Sigmoid colon (tissue), 7 donors: ENCODE data around the gene CIDEB. TPM values are rescaled to one million over a fixed set of nuclear protein-coding genes. Genes with fewer than 3 reads are reported as not detected.

Source experiments
- DNase-seq: peaks from one replicate; pipeline ENCODE4 v3.0.0-alpha.2; 2019
- H3K27ac ChIP-seq, 4 donors: fragments of 200-600 bp; sonication (generic); one replicate each; pipeline ENCODE4 v1.5.1; 2016 to 2019; ENCODE audit warnings: mild to moderate bottlenecking in 1 of 4
- H3K27me3 ChIP-seq, 3 donors: fragments of 200-600 bp; sonication (generic); one replicate each; pipeline ENCODE4 v1.5.1; 2019; ENCODE audit warnings: mild to moderate bottlenecking in 1 of 3
- H3K36me3 ChIP-seq, 4 donors: fragments of 200-600 bp; sonication (generic); one replicate each; pipeline ENCODE4 v1.5.1; 2016 to 2019
- H3K4me1 ChIP-seq, 4 donors: fragments of 200-600 bp; sonication (generic); one replicate each; pipeline ENCODE4 v1.5.1; 2017 to 2019
- H3K4me3 ChIP-seq, 4 donors: fragments of 200-600 bp; sonication (generic); one replicate each; pipeline ENCODE4 v1.5.1; 2017 to 2019; ENCODE audit warnings: mild to moderate bottlenecking in 2 of 4, moderate library complexity in 1 of 4
- H3K9me3 ChIP-seq, 4 donors: fragments of 200-600 bp in 3 of 4; sonication (generic) in 3 of 4; one replicate each; pipeline versions ENCODE4 v1.5.1 to v1.6.1; 2013 to 2019
- EP300 ChIP-seq, 4 donors: sonication (generic); formaldehyde crosslinking; IDR thresholded peaks; one replicate each; pipeline ENCODE4 v1.6.1; 2017; ENCODE audit warnings: antibody characterized with exemption in 4 of 4
- POLR2A ChIP-seq, 2 donors: fragments of 450-650 bp; IDR thresholded peaks; one replicate each; pipeline ENCODE4 v1.6.1; 2016; ENCODE audit warnings: antibody characterized with exemption in 2 of 2, mild to moderate bottlenecking in 2 of 2, moderate library complexity in 2 of 2
- POLR2AphosphoS5 ChIP-seq, 4 donors: sonication (generic); formaldehyde crosslinking; IDR thresholded peaks; one replicate each; pipeline ENCODE4 v1.6.1; 2017; ENCODE audit warnings: antibody characterized with exemption in 4 of 4
- WGBS, 2 donors: extraction: QIAGEN DNeasy Blood & Tissue Kit; methylation state at CpG; one replicate each; pipeline ENCODE4 v1.1.7; 2013; 5-methylcytosine and 5-hydroxymethylcytosine counted together
- intact Hi-C: fragments of 100-400 bp; cut with DNase I; formaldehyde crosslinking; loops from one replicate; pipeline ENCODE4 v1.15.1; 2023
- polyA plus RNA-seq, 3 donors: library from polyadenylated mRNA; stranded (reverse); fragments of 200-250 nt; gene quantifications; one replicate each; pipeline ENCODE4 v1.2.3, GENCODE V29; 2013
- small RNA-seq, 3 donors: library from RNA; depleted of rRNA; stranded (forward); fragments of <200 nt; gene quantifications; one replicate each; pipeline ENCODE3, GENCODE V24; 2016
- total RNA-seq, 4 donors: library from RNA; depleted of rRNA; stranded (reverse); fragments of >200 nt; gene quantifications; one replicate each; pipeline ENCODE4 v1.1.0, GENCODE V29; 2016
- TF ChIP-seq, protein P1 (sequence below), 4 experiments: fragments of 450-650 bp in 3 of 4; fragments of 200-600 bp in 1 of 4; IDR thresholded peaks; one replicate each; pipeline ENCODE4 v1.5.1; 2016 to 2019; ENCODE audit warnings: antibody characterized with exemption in 4 of 4, mild to moderate bottlenecking in 3 of 4, moderate library complexity in 2 of 4
- donor health status: healthy with polysubstance abuse.
- donor health status: Bipolar disorder and iron deficiency.
- donor health status: healthy.

CIDEB gene
- total and polyA plus RNA-seq, 7 donors = 4.7 to 9.5 (median 7.8) TPM

DNA sequence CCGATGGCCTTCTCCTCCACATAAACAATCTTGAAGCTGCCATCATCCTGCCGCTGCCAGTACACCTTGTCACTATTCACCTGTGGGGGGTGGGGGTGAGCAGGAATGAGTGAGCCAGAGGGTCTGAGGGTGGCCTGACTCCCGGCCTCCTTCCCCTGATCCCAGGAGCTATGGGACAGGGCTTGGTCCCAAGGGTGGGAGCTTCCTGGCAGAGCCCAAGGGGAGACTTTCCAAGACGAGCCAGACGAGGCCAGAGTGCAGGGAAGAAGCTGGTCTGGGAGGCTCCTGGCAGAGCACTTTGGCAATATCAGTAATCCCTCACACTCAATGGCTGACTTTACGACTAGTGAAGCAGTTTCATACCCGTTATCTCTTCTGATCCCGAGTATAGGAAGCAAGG is 52.3 kb downstream of the CIDEB start:
- Histone ChIP-seq H3K27me3 (no peaks in the 10 kb centered on the region), H3K9me3 (no peaks in the 10 kb centered on the region), H3K4me1 (no peaks in the 10 kb centered on the region), H3K36me3 (no peaks in the 10 kb centered on the region), H3K27ac (no peak overlapping the region), H3K4me3 (no peak overlapping the region)
- no peak for DNase-seq
- TF ChIP-seq POLR2A (IDR thresholded peaks at IDR 0.05) = no peak
- TF ChIP-seq EP300 (IDR thresholded peaks at IDR 0.05) = no peak
- TF ChIP-seq, protein P1, sequence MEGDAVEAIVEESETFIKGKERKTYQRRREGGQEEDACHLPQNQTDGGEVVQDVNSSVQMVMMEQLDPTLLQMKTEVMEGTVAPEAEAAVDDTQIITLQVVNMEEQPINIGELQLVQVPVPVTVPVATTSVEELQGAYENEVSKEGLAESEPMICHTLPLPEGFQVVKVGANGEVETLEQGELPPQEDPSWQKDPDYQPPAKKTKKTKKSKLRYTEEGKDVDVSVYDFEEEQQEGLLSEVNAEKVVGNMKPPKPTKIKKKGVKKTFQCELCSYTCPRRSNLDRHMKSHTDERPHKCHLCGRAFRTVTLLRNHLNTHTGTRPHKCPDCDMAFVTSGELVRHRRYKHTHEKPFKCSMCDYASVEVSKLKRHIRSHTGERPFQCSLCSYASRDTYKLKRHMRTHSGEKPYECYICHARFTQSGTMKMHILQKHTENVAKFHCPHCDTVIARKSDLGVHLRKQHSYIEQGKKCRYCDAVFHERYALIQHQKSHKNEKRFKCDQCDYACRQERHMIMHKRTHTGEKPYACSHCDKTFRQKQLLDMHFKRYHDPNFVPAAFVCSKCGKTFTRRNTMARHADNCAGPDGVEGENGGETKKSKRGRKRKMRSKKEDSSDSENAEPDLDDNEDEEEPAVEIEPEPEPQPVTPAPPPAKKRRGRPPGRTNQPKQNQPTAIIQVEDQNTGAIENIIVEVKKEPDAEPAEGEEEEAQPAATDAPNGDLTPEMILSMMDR (IDR thresholded peaks at IDR 0.05) = no peak
- TF ChIP-seq POLR2AphosphoS5 (IDR thresholded peaks at IDR 0.05) = no peak
- intact Hi-C loops = no loop called here
- WGBS, 2 donors = 90% methylated on average over 8 of the region's 8 CpGs

Small RNA genes lying within 50 kb of the gene (small RNA-seq; reads per million reads assigned to genes)
- 0 reads per million in 3 donors for gene RF00026

Other genes with a start within 250 kb of the CIDEB start
Only the 30 nearest of the 33 such genes appear.
- gene DCAF11, start 193.2 kb downstream of the CIDEB start, total RNA-seq = 10 to 100 TPM; 37.7 to 82.9 (median 54.8) TPM
- 10 to 100 TPM; 70.9 to 79.8 (median 75.1) TPM for gene DCAF11, start 193.2 kb downstream of the CIDEB start, polyA plus RNA-seq
- gene NRL, start 193.0 kb downstream of the CIDEB start, total RNA-seq = 1 to 10 TPM in 2 of 4 donors, under 1 TPM in 2; 0.71 to 2.2 (median 1.4) TPM
- 1 to 10 TPM; 1.2 to 2.9 (median 1.8) TPM for gene NRL, start 193.0 kb downstream of the CIDEB start, polyA plus RNA-seq
- under 1 TPM in 1 of 4 donors, not detected in 3; 0.33 TPM for gene FITM1, start 177.3 kb downstream of the CIDEB start, total RNA-seq
- gene FITM1, start 177.3 kb downstream of the CIDEB start, polyA plus RNA-seq = 1 to 10 TPM in 1 of 3 donors, not detected in 2; 1.8 TPM
- gene PSME1, start 171.8 kb downstream of the CIDEB start, total RNA-seq = 100 to 1,000 TPM; 129 to 186 (median 152) TPM
- 100 to 1,000 TPM; 309 to 438 (median 416) TPM for gene PSME1, start 171.8 kb downstream of the CIDEB start, polyA plus RNA-seq
- gene EMC9, start 166.4 kb downstream of the CIDEB start, total RNA-seq = 10 to 100 TPM in 3 of 4 donors, 1 to 10 TPM in 1; 5.0 to 20.9 (median 12.9) TPM
- 10 to 100 TPM; 20.6 to 37.2 (median 30.8) TPM for gene EMC9, start 166.4 kb downstream of the CIDEB start, polyA plus RNA-seq
- 10 to 100 TPM; 26.2 to 43.5 (median 34.5) TPM for gene PSME2, start 161.4 kb downstream of the CIDEB start, total RNA-seq
- gene PSME2, start 161.4 kb downstream of the CIDEB start, polyA plus RNA-seq = 100 to 1,000 TPM; 228 to 485 (median 356) TPM
- gene RNF31, start 160.5 kb downstream of the CIDEB start, total RNA-seq = 10 to 100 TPM; 20.2 to 38.4 (median 29.7) TPM
- gene RNF31, start 160.5 kb downstream of the CIDEB start, polyA plus RNA-seq = 10 to 100 TPM; 13.6 to 57.8 (median 37.8) TPM
- gene IRF9, start 146.7 kb downstream of the CIDEB start, total RNA-seq = 100 to 1,000 TPM in 1 of 4 donors, 10 to 100 TPM in 3; 54.6 to 103 (median 56.1) TPM
- 100 to 1,000 TPM in 1 of 3 donors, 10 to 100 TPM in 2; 46.2 to 115 (median 51.8) TPM for gene IRF9, start 146.7 kb downstream of the CIDEB start, polyA plus RNA-seq
- 10 to 100 TPM in 2 of 4 donors, 1 to 10 TPM in 2; 4.6 to 24.1 (median 8.3) TPM for gene REC8, start 135.9 kb downstream of the CIDEB start, total RNA-seq
- 10 to 100 TPM in 1 of 3 donors, 1 to 10 TPM in 2; 1.8 to 21.7 (median 2.5) TPM for gene REC8, start 135.9 kb downstream of the CIDEB start, polyA plus RNA-seq
- 10 to 100 TPM; 11.0 to 37.1 (median 13.2) TPM for gene IPO4, start 119.2 kb downstream of the CIDEB start, total RNA-seq
- 10 to 100 TPM in 1 of 3 donors, 1 to 10 TPM in 2; 3.0 to 24.4 (median 5.4) TPM for gene IPO4, start 119.2 kb downstream of the CIDEB start, polyA plus RNA-seq
- gene TM9SF1, start 112.5 kb downstream of the CIDEB start, total RNA-seq = 10 to 100 TPM; 29.6 to 36.9 (median 34.7) TPM
- 10 to 100 TPM in 2 of 3 donors, 1 to 10 TPM in 1; 7.9 to 37.2 (median 10.8) TPM for gene TM9SF1, start 112.5 kb downstream of the CIDEB start, polyA plus RNA-seq
- gene TSSK4, start 102.3 kb downstream of the CIDEB start, total RNA-seq = under 1 TPM in 1 of 4 donors, not detected in 3; 0.66 TPM
- under 1 TPM in 1 of 3 donors, not detected in 2; 0.22 TPM for gene TSSK4, start 102.3 kb downstream of the CIDEB start, polyA plus RNA-seq
- 100 to 1,000 TPM in 2 of 4 donors, 10 to 100 TPM in 2; 65.6 to 149 (median 102) TPM for gene CHMP4A, start 94.5 kb downstream of the CIDEB start, total RNA-seq
- gene CHMP4A, start 94.5 kb downstream of the CIDEB start, polyA plus RNA-seq = 100 to 1,000 TPM in 2 of 3 donors, 10 to 100 TPM in 1; 81.6 to 116 (median 109) TPM
- 10 to 100 TPM; 22.4 to 31.7 (median 26.5) TPM for gene MDP1, start 91.9 kb downstream of the CIDEB start, total RNA-seq
- 10 to 100 TPM; 15.1 to 34.2 (median 28.8) TPM for gene MDP1, start 91.9 kb downstream of the CIDEB start, polyA plus RNA-seq
- gene NEDD8, start 75.6 kb downstream of the CIDEB start, total RNA-seq = 100 to 1,000 TPM; 104 to 217 (median 189) TPM
- gene NEDD8, start 75.6 kb downstream of the CIDEB start, polyA plus RNA-seq = 100 to 1,000 TPM; 204 to 243 (median 221) TPM
- gene GMPR2, start 75.0 kb downstream of the CIDEB start, total RNA-seq = 10 to 100 TPM; 44.3 to 63.9 (median 48.3) TPM
- 10 to 100 TPM; 56.5 to 97.1 (median 58.9) TPM for gene GMPR2, start 75.0 kb downstream of the CIDEB start, polyA plus RNA-seq
- 10 to 100 TPM; 36.6 to 55.3 (median 50.1) TPM for gene TINF2, start 65.4 kb downstream of the CIDEB start, total RNA-seq
- 10 to 100 TPM; 41.4 to 54.1 (median 43.5) TPM for gene TINF2, start 65.4 kb downstream of the CIDEB start, polyA plus RNA-seq
- gene TGM1, start 44.8 kb downstream of the CIDEB start, total RNA-seq = 1 to 10 TPM in 2 of 4 donors, under 1 TPM in 1, not detected in 1; 0.33 to 1.1 (median 1.1) TPM
- gene TGM1, start 44.8 kb downstream of the CIDEB start, polyA plus RNA-seq = 1 to 10 TPM in 1 of 3 donors, under 1 TPM in 2; 0.60 to 2.7 (median 0.69) TPM
- gene RABGGTA, start 36.4 kb downstream of the CIDEB start, total RNA-seq = 10 to 100 TPM; 14.0 to 25.2 (median 20.0) TPM
- gene RABGGTA, start 36.4 kb downstream of the CIDEB start, polyA plus RNA-seq = 10 to 100 TPM; 27.3 to 32.4 (median 31.9) TPM
- 10 to 100 TPM; 13.9 to 34.6 (median 29.3) TPM for gene DHRS1, start 8.2 kb downstream of the CIDEB start, total RNA-seq
- gene DHRS1, start 8.2 kb downstream of the CIDEB start, polyA plus RNA-seq = 10 to 100 TPM; 39.6 to 56.6 (median 40.8) TPM
- gene NOP9, start 8.1 kb downstream of the CIDEB start, total RNA-seq = 10 to 100 TPM; 12.8 to 16.8 (median 14.9) TPM
- gene NOP9, start 8.1 kb downstream of the CIDEB start, polyA plus RNA-seq = 10 to 100 TPM in 2 of 3 donors, 1 to 10 TPM in 1; 7.8 to 29.0 (median 11.3) TPM
- gene LTB4R2, start 2.2 kb upstream of the CIDEB start, total RNA-seq = 1 to 10 TPM; 2.5 to 5.5 (median 4.3) TPM
- 1 to 10 TPM in 1 of 3 donors, under 1 TPM in 1, not detected in 1; under 0.01 to 3.9 TPM for gene LTB4R2, start 2.2 kb upstream of the CIDEB start, polyA plus RNA-seq
- 1 to 10 TPM; 2.1 to 4.2 (median 2.9) TPM for gene LTB4R, start 3.5 kb upstream of the CIDEB start, total RNA-seq
- gene LTB4R, start 3.5 kb upstream of the CIDEB start, polyA plus RNA-seq = 1 to 10 TPM in 2 of 3 donors, under 1 TPM in 1; 0.60 to 9.8 (median 2.1) TPM
- 10 to 100 TPM in 3 of 4 donors, 1 to 10 TPM in 1; 8.1 to 36.0 (median 17.7) TPM for gene ADCY4, start 27.1 kb upstream of the CIDEB start, total RNA-seq
- 10 to 100 TPM in 1 of 3 donors, 1 to 10 TPM in 2; 1.4 to 16.5 (median 2.4) TPM for gene ADCY4, start 27.1 kb upstream of the CIDEB start, polyA plus RNA-seq
- gene RIPK3, start 32.0 kb upstream of the CIDEB start, total RNA-seq = 10 to 100 TPM in 1 of 4 donors, 1 to 10 TPM in 3; 2.6 to 12.5 (median 3.7) TPM
- 10 to 100 TPM; 28.8 to 66.4 (median 43.5) TPM for gene RIPK3, start 32.0 kb upstream of the CIDEB start, polyA plus RNA-seq
- 100 to 1,000 TPM in 1 of 4 donors, 10 to 100 TPM in 3; 29.6 to 120 (median 67.3) TPM for gene NFATC4, start 60.2 kb upstream of the CIDEB start, total RNA-seq
- gene NFATC4, start 60.2 kb upstream of the CIDEB start, polyA plus RNA-seq = 10 to 100 TPM; 10.4 to 45.1 (median 15.6) TPM
- 10 to 100 TPM in 1 of 4 donors, 1 to 10 TPM in 3; 6.8 to 17.4 (median 7.0) TPM for gene NYNRIN, start 91.0 kb upstream of the CIDEB start, total RNA-seq
- 1 to 10 TPM in 1 of 3 donors, under 1 TPM in 2; 0.60 to 6.5 (median 0.92) TPM for gene NYNRIN, start 91.0 kb upstream of the CIDEB start, polyA plus RNA-seq
- 1 to 10 TPM; 1.4 to 8.9 (median 2.1) TPM for gene CBLN3, start 121.7 kb upstream of the CIDEB start, total RNA-seq
- 1 to 10 TPM in 2 of 3 donors, under 1 TPM in 1; 0.46 to 3.6 (median 1.2) TPM for gene CBLN3, start 121.7 kb upstream of the CIDEB start, polyA plus RNA-seq
- 10 to 100 TPM; 44.6 to 60.8 (median 50.6) TPM for gene KHNYN, start 122.0 kb upstream of the CIDEB start, total RNA-seq
- gene KHNYN, start 122.0 kb upstream of the CIDEB start, polyA plus RNA-seq = 10 to 100 TPM; 16.2 to 64.6 (median 36.1) TPM
- gene SDR39U1, start 134.8 kb upstream of the CIDEB start, total RNA-seq = 10 to 100 TPM; 30.3 to 45.4 (median 33.9) TPM
- gene SDR39U1, start 134.8 kb upstream of the CIDEB start, polyA plus RNA-seq = 10 to 100 TPM; 35.4 to 57.3 (median 39.1) TPM